CD4-positive, alpha-beta T cell treated with Interleukin-12 subunit alpha and Interleukin-12 subunit beta, for 1 hour (primary cell): ENCODE data around the gene HOXD4.

Source experiments
- DNase-seq: peaks from one replicate; pipeline ENCODE4 v3.0.0-alpha.2; 2020

The HOXD4 gene

GRCh38 chr2:176151442-176152287 lies at the start of gene HOXD4:
TSS of gene HOXD4 (plus strand) at chr2:176151550. CDS start at chr2:176151634, 84 bp downstream.
- DNase-seq: no peak

GRCh38 chr2:176101842-176102241 lies 49.5 kb upstream of the HOXD4 start:
- DNase-seq: no peak

GRCh38 chr2:176102309-176102866 lies 49.0 kb upstream of the HOXD4 start:
- no peak for DNase-seq

GRCh38 chr2:176103194-176103593 lies 48.2 kb upstream of the HOXD4 start:
- no peak for DNase-seq

GRCh38 chr2:176103742-176104315 lies 47.5 kb upstream of the HOXD4 start:
- DNase-seq: no peak

- no peak for DNase-seq
Observed at GRCh38 chr2:176104316-176105077, 46.9 kb upstream of the HOXD4 start.

GRCh38 chr2:176105078-176105729 lies 46.1 kb upstream of the HOXD4 start:
- DNase-seq: no peak

- no peak for DNase-seq
Observed at GRCh38 chr2:176105730-176106580, 45.4 kb upstream of the HOXD4 start.

- DNase-seq: no peak
Observed at GRCh38 chr2:176106581-176107539, 44.5 kb upstream of the HOXD4 start, which contains the start of gene HOXD11. TSS of gene HOXD11 (plus strand) at chr2:176107280. CDS start at chr2:176107356, 76 bp downstream.

GRCh38 chr2:176107731-176108181 lies 43.6 kb upstream of the HOXD4 start:
- DNase-seq: no peak

- DNase-seq: no peak
Observed at GRCh38 chr2:176109192-176109901, 42.0 kb upstream of the HOXD4 start.

GRCh38 chr2:176109946-176110345 lies 41.4 kb upstream of the HOXD4 start:
- DNase-seq: no peak

- no peak for DNase-seq
Observed at GRCh38 chr2:176110415-176111308, 40.7 kb upstream of the HOXD4 start.

- no peak for DNase-seq
Observed at GRCh38 chr2:176111309-176111663, 40.1 kb upstream of the HOXD4 start.

- no peak for DNase-seq
Observed at GRCh38 chr2:176111846-176112374, 39.4 kb upstream of the HOXD4 start.

GRCh38 chr2:176112375-176113302 lies 38.7 kb upstream of the HOXD4 start:
- no peak for DNase-seq
